ENCODE data around the gene AP5B1.

The AP5B1 gene

GRCh38 chr11:65796726-65797601 lies 16.2 kb upstream of the AP5B1 start:
- TF ChIP-seq PPARA (CRISPR knock-in tag; IDR thresholded peaks at IDR 0.05; ENCODE audit: borderline replicate concordance) = no peak
- no peak for TF ChIP-seq CSDC2 (CRISPR knock-in tag; IDR thresholded peaks at IDR 0.05)
- no peak for TF ChIP-seq ZNF565 (CRISPR knock-in tag; conservative IDR thresholded peaks at IDR 0.05; ENCODE audit: low read depth)
- TF ChIP-seq ZNF8 (CRISPR knock-in tag; IDR thresholded peaks at IDR 0.05) = no peak
- no peak for TF ChIP-seq OSR1 (CRISPR knock-in tag; IDR thresholded peaks at IDR 0.05)
- TF ChIP-seq SNAI2 (CRISPR knock-in tag; IDR thresholded peaks at IDR 0.05) = no peak
- TF ChIP-seq ESRRG (CRISPR knock-in tag; IDR thresholded peaks at IDR 0.05) = no peak
- no peak for TF ChIP-seq ZFP30 (CRISPR knock-in tag; IDR thresholded peaks at IDR 0.05)
- TF ChIP-seq RARB (CRISPR knock-in tag; IDR thresholded peaks at IDR 0.05) = no peak
- TF ChIP-seq ISL1 (CRISPR knock-in tag; IDR thresholded peaks at IDR 0.05) = no peak
- TF ChIP-seq, protein P1, sequence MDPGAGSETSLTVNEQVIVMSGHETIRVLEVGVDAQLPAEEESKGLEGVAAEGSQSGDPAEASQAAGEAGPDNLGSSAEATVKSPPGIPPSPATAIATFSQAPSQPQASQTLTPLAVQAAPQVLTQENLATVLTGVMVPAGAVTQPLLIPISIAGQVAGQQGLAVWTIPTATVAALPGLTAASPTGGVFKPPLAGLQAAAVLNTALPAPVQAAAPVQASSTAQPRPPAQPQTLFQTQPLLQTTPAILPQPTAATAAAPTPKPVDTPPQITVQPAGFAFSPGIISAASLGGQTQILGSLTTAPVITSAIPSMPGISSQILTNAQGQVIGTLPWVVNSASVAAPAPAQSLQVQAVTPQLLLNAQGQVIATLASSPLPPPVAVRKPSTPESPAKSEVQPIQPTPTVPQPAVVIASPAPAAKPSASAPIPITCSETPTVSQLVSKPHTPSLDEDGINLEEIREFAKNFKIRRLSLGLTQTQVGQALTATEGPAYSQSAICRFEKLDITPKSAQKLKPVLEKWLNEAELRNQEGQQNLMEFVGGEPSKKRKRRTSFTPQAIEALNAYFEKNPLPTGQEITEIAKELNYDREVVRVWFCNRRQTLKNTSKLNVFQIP (CRISPR knock-in tag; IDR thresholded peaks at IDR 0.05; ENCODE audit: borderline replicate concordance, low read depth) = no peak
- no peak for TF ChIP-seq BACH2 (CRISPR knock-in tag; IDR thresholded peaks at IDR 0.05; ENCODE audit: borderline replicate concordance)
- no peak for TF ChIP-seq GLIS3 (CRISPR knock-in tag; IDR thresholded peaks at IDR 0.05)
- TF ChIP-seq ZNF70 (CRISPR knock-in tag; IDR thresholded peaks at IDR 0.05) = no peak
- TF ChIP-seq, protein P2, sequence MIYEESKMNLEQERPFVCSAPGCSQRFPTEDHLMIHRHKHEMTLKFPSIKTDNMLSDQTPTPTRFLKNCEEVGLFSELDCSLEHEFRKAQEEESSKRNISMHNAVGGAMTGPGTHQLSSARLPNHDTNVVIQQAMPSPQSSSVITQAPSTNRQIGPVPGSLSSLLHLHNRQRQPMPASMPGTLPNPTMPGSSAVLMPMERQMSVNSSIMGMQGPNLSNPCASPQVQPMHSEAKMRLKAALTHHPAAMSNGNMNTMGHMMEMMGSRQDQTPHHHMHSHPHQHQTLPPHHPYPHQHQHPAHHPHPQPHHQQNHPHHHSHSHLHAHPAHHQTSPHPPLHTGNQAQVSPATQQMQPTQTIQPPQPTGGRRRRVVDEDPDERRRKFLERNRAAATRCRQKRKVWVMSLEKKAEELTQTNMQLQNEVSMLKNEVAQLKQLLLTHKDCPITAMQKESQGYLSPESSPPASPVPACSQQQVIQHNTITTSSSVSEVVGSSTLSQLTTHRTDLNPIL (CRISPR knock-in tag; IDR thresholded peaks at IDR 0.05; ENCODE audit: low read depth) = no peak
- no peak for TF ChIP-seq ARNTL (CRISPR knock-in tag; IDR thresholded peaks at IDR 0.05; ENCODE audit: borderline replicate concordance, low read depth)
- TF ChIP-seq, protein P3, sequence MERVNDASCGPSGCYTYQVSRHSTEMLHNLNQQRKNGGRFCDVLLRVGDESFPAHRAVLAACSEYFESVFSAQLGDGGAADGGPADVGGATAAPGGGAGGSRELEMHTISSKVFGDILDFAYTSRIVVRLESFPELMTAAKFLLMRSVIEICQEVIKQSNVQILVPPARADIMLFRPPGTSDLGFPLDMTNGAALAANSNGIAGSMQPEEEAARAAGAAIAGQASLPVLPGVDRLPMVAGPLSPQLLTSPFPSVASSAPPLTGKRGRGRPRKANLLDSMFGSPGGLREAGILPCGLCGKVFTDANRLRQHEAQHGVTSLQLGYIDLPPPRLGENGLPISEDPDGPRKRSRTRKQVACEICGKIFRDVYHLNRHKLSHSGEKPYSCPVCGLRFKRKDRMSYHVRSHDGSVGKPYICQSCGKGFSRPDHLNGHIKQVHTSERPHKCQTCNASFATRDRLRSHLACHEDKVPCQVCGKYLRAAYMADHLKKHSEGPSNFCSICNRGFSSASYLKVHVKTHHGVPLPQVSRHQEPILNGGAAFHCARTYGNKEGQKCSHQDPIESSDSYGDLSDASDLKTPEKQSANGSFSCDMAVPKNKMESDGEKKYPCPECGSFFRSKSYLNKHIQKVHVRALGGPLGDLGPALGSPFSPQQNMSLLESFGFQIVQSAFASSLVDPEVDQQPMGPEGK (CRISPR knock-in tag; IDR thresholded peaks at IDR 0.05; ENCODE audit: borderline replicate concordance) = no peak
- TF ChIP-seq, protein P4, sequence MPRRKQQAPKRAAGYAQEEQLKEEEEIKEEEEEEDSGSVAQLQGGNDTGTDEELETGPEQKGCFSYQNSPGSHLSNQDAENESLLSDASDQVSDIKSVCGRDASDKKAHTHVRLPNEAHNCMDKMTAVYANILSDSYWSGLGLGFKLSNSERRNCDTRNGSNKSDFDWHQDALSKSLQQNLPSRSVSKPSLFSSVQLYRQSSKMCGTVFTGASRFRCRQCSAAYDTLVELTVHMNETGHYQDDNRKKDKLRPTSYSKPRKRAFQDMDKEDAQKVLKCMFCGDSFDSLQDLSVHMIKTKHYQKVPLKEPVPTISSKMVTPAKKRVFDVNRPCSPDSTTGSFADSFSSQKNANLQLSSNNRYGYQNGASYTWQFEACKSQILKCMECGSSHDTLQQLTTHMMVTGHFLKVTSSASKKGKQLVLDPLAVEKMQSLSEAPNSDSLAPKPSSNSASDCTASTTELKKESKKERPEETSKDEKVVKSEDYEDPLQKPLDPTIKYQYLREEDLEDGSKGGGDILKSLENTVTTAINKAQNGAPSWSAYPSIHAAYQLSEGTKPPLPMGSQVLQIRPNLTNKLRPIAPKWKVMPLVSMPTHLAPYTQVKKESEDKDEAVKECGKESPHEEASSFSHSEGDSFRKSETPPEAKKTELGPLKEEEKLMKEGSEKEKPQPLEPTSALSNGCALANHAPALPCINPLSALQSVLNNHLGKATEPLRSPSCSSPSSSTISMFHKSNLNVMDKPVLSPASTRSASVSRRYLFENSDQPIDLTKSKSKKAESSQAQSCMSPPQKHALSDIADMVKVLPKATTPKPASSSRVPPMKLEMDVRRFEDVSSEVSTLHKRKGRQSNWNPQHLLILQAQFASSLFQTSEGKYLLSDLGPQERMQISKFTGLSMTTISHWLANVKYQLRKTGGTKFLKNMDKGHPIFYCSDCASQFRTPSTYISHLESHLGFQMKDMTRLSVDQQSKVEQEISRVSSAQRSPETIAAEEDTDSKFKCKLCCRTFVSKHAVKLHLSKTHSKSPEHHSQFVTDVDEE (CRISPR knock-in tag; IDR thresholded peaks at IDR 0.05) = no peak
- no peak for ATAC-seq

DNA sequence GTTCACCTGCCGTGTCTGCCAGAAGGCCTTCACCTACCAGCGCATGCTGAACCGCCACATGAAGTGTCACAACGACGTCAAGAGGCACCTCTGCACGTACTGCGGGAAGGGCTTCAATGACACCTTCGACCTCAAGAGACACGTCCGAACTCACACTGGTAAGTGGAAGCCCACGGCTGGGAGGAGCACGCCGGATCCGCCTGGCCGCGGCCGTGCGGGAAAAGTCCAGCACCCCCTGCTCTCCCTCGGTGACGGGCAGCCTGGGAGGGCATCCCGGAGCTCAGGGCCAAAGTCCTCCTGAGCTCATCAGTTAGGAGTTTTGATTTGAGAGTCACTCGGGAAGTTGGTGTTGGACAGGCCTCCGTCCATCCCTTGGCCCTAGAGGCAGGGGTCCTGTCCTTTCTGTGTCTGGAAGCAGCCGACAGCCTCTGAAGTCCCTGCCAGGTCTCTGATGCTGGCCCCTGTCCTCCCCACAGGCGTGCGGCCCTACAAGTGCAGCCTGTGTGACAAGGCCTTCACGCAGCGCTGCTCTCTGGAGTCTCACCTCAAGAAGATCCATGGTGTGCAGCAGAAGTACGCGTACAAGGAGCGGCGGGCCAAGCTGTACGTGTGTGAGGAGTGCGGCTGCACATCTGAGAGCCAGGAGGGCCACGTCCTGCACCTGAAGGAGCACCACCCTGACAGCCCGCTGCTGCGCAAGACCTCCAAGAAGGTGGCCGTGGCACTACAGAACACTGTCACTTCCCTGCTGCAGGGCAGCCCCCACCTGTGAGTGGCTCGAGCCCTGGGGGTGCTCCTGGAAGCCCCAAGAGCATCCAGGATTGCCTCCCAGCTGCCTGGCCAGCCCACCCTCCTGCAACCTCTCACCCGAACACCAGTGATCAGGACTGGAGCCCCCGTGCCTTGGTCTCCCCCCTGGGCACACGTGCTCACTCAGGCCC lies 14.1 kb upstream of the AP5B1 start:
- no peak for ATAC-seq
- TF ChIP-seq, protein P3 (CRISPR knock-in tag; IDR thresholded peaks at IDR 0.05; ENCODE audit: borderline replicate concordance) = no peak
- TF ChIP-seq TOX (CRISPR knock-in tag; IDR thresholded peaks at IDR 0.05; ENCODE audit: borderline replicate concordance) (no peak), ZNF565 (CRISPR knock-in tag; conservative IDR thresholded peaks at IDR 0.05; ENCODE audit: low read depth) (no peak), CSDC2 (CRISPR knock-in tag; IDR thresholded peaks at IDR 0.05) (no peak), ZNF8 (CRISPR knock-in tag; IDR thresholded peaks at IDR 0.05) (no peak), ISL1 (CRISPR knock-in tag; IDR thresholded peaks at IDR 0.05) (no peak)
- TF ChIP-seq, protein P2 (CRISPR knock-in tag; IDR thresholded peaks at IDR 0.05; ENCODE audit: low read depth) = no peak
- TF ChIP-seq, protein P5, sequence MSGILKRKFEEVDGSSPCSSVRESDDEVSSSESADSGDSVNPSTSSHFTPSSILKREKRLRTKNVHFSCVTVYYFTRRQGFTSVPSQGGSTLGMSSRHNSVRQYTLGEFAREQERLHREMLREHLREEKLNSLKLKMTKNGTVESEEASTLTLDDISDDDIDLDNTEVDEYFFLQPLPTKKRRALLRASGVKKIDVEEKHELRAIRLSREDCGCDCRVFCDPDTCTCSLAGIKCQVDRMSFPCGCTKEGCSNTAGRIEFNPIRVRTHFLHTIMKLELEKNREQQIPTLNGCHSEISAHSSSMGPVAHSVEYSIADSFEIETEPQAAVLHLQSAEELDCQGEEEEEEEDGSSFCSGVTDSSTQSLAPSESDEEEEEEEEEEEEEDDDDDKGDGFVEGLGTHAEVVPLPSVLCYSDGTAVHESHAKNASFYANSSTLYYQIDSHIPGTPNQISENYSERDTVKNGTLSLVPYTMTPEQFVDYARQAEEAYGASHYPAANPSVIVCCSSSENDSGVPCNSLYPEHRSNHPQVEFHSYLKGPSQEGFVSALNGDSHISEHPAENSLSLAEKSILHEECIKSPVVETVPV (CRISPR knock-in tag; IDR thresholded peaks at IDR 0.05) = no peak
- TF ChIP-seq, protein P4 (CRISPR knock-in tag; IDR thresholded peaks at IDR 0.05) = no peak
